Measurements from ENCODE around the gene HECTD1. TPM values are rescaled to one million over a fixed set of nuclear protein-coding genes. Genes with fewer than 3 reads are reported as not detected.

HECTD1 gene
- total RNA-seq, 1 donor: 246 TPM

DNA sequence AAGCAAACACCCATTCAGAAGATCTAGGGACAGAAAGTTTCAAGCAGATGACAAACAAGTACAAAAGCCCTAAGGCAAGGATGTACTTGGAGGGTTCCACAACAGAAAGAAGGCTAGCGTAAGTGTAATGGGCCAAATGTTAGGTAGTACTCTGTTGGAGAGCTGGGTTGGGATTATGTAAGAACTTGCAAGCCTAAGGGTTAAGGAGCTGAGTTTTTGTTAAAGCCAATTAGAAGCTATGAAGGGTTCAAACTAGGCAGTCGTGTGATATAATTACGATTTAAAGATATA is 41.4 kb downstream of the HECTD1 start:
- H3K79me2 ChIP-seq (ENCODE audit: insufficient read depth, low read length): peaks cover 23% of the 10 kb centered on the region

GRCh38 chr14:31164115-31164514 is 43.5 kb downstream of the HECTD1 start:
- Histone ChIP-seq H3K27ac (ENCODE audit: low read depth, low read length) (no peak overlapping the region), H3K36me3 (ENCODE audit: insufficient read depth, low read length) (peaks cover 43% of the 10 kb centered on the region)

More for the DNA sequence above, 41.4 kb downstream of the HECTD1 start:
- no peak overlapping the region for H2AFZ ChIP-seq (ENCODE audit: low read length)
- peaks cover 49% of the 10 kb centered on the region for H3K36me3 ChIP-seq (ENCODE audit: insufficient read depth, low read length)
- no peaks in the 10 kb centered on the region for H4K20me1 ChIP-seq (ENCODE audit: insufficient read depth, low read length)
- DNase-seq (ENCODE audit: insufficient read length, low spot score, missing footprints): no peak
- H3K9me3 ChIP-seq (ENCODE audit: low read depth, low read length): no peaks in the 10 kb centered on the region
- H3K27me3 ChIP-seq (ENCODE audit: insufficient read depth, low read length): no peaks in the 10 kb centered on the region
- peak overlapping the region; percentile 86 for H3K27ac ChIP-seq (ENCODE audit: low read depth, low read length)
- H3K4me1 ChIP-seq (ENCODE audit: insufficient read depth, low read length): peaks cover 32% of the 10 kb centered on the region
- no peak for TF ChIP-seq CTCF (IDR thresholded peaks at IDR 0.05; ENCODE audit: extremely low read depth, low read depth, low read length)
- H3K4me2 ChIP-seq (ENCODE audit: insufficient read depth, low read length): no peak overlapping the region
- H3K4me3 ChIP-seq (ENCODE audit: insufficient read depth, low read length): no peak overlapping the region

DNA sequence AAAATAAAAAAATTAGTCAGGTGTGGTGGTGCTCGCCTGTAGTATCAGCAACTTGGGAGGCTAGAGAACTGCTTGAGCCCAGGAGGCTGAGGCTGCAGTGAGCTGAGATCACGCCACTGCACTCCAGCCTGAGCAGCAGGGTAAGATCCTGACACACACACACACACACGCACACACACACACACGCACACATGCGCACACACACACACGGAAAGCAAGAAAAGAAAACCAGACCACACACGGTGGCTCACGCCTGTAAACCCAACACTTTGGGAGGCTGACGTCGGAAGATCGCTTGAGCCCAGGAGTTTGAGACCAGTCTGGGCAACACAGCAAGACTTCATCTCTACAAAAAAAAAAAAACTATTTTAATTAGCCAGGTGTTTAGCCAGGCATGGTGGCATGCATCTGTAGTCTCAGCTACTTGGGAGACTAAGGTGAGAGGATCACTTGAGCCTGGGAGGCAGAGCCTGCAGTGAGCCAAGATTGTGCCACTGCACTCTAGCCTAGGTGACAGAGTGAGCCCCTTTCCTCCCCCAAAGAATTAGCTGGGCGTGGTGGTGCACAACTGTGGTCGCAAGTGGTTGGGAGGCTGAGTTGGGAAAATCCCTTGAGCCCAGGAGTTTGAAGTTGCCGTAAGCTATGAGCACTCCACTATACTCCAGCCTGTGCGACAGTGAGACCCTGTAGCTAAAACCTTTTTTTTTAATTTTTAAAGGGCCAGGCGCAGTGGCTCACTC is 44.5 kb downstream of the HECTD1 start:
- Histone ChIP-seq H2AFZ (ENCODE audit: low read length) (no peak overlapping the region), H3K27ac (ENCODE audit: low read depth, low read length) (no peak overlapping the region), H3K4me1 (ENCODE audit: insufficient read depth, low read length) (peaks cover 26% of the 10 kb centered on the region), H3K4me3 (ENCODE audit: insufficient read depth, low read length) (no peak overlapping the region), H4K20me1 (ENCODE audit: insufficient read depth, low read length) (no peaks in the 10 kb centered on the region), H3K9me3 (ENCODE audit: low read depth, low read length) (no peaks in the 10 kb centered on the region), H3K27me3 (ENCODE audit: insufficient read depth, low read length) (no peaks in the 10 kb centered on the region), H3K36me3 (ENCODE audit: insufficient read depth, low read length) (peaks cover 34% of the 10 kb centered on the region), H3K4me2 (ENCODE audit: insufficient read depth, low read length) (no peak overlapping the region), H3K79me2 (ENCODE audit: insufficient read depth, low read length) (peaks cover 20% of the 10 kb centered on the region)
- no peak for TF ChIP-seq CTCF (IDR thresholded peaks at IDR 0.05; ENCODE audit: extremely low read depth, low read depth, low read length)
- DNase-seq (ENCODE audit: insufficient read length, low spot score, missing footprints): no peak

More at GRCh38 chr14:31164115-31164514, 43.5 kb downstream of the HECTD1 start:
- no peaks in the 10 kb centered on the region for H3K9me3 ChIP-seq (ENCODE audit: low read depth, low read length)
- no peak for TF ChIP-seq CTCF (IDR thresholded peaks at IDR 0.05; ENCODE audit: extremely low read depth, low read depth, low read length)
- no peak overlapping the region for H3K4me3 ChIP-seq (ENCODE audit: insufficient read depth, low read length)
- H3K4me1 ChIP-seq (ENCODE audit: insufficient read depth, low read length): peaks cover 26% of the 10 kb centered on the region
- no peaks in the 10 kb centered on the region for H4K20me1 ChIP-seq (ENCODE audit: insufficient read depth, low read length)
- DNase-seq (ENCODE audit: insufficient read length, low spot score, missing footprints): no peak
- no peaks in the 10 kb centered on the region for H3K27me3 ChIP-seq (ENCODE audit: insufficient read depth, low read length)
- H3K4me2 ChIP-seq (ENCODE audit: insufficient read depth, low read length): no peak overlapping the region
- peaks cover 20% of the 10 kb centered on the region for H3K79me2 ChIP-seq (ENCODE audit: insufficient read depth, low read length)
- no peak overlapping the region for H2AFZ ChIP-seq (ENCODE audit: low read length)

DNA sequence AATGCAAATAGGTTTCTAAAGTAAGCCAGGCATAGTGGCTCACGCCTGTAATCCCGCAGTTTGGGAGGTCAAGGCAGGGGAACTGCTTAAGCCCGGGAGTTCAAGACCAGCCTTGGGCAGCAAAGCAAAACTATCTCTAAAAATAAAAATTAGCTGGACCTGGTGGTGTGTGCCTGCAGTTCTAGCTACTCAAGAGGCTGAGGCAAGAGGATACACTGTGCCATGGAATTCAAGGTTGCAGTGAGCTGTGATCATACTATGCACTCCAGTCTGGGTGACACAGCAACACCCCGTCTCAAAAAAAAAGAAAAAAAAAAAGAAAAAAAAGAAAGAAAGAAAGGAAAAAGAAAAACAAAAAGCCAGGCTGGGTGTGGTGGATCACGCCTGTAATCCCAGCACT is 46.3 kb downstream of the HECTD1 start:
- Histone ChIP-seq H3K9me3 (ENCODE audit: low read depth, low read length) (no peaks in the 10 kb centered on the region), H3K4me3 (ENCODE audit: insufficient read depth, low read length) (no peak overlapping the region), H4K20me1 (ENCODE audit: insufficient read depth, low read length) (no peaks in the 10 kb centered on the region), H3K27ac (ENCODE audit: low read depth, low read length) (no peak overlapping the region), H3K36me3 (ENCODE audit: insufficient read depth, low read length) (peaks cover 25% of the 10 kb centered on the region), H3K4me1 (ENCODE audit: insufficient read depth, low read length) (peaks cover 24% of the 10 kb centered on the region), H2AFZ (ENCODE audit: low read length) (no peak overlapping the region), H3K79me2 (ENCODE audit: insufficient read depth, low read length) (peaks cover 21% of the 10 kb centered on the region), H3K4me2 (ENCODE audit: insufficient read depth, low read length) (no peak overlapping the region), H3K27me3 (ENCODE audit: insufficient read depth, low read length) (no peaks in the 10 kb centered on the region)
- no peak for DNase-seq (ENCODE audit: insufficient read length, low spot score, missing footprints)
- TF ChIP-seq CTCF (IDR thresholded peaks at IDR 0.05; ENCODE audit: extremely low read depth, low read depth, low read length): no peak

All from osteoblast (primary cell).